CD14-positive monocyte (primary cell): Measurements from ENCODE around the gene BDH1. TPM values are rescaled to one million over a fixed set of nuclear protein-coding genes. Genes with fewer than 3 reads are reported as not detected.
A peak's percentile ranks its signal among the peaks of the same experiment; 100 is the strongest.

Experiments
- DNase-seq, 3 donors: peaks; one replicate each; pipeline ENCODE4 v3.0.0-alpha.2; 2011 to 2022
- H2AFZ ChIP-seq: 2 replicates; pipeline ENCODE4 v1.6.0; 2012; ENCODE audit warnings: mild to moderate bottlenecking, low read depth, low read length, inconsistent platforms; ENCODE audit not compliant: insufficient read depth, poor library complexity, severe bottlenecking
- H3K27ac ChIP-seq, 2 donors: 1 replicate in 1 of 2; 2 replicates in 1 of 2; pipeline ENCODE4 v1.5.1; 2012 to 2013; ENCODE audit warnings: low read length in 2 of 2, control low read depth in 1 of 2, inconsistent platforms in 1 of 2, low read depth in 1 of 2, mild to moderate bottlenecking in 1 of 2
- H3K27me3 ChIP-seq, 2 donors: one replicate each; pipeline versions ENCODE4 v1.6.0 to v1.6.1; 2011 to 2013; ENCODE audit warnings: low read length in 2 of 2; ENCODE audit not compliant: control insufficient read depth in 2 of 2, insufficient read depth in 2 of 2
- H3K36me3 ChIP-seq, 2 donors: replicated peaks in 1 of 2; 1 replicate in 1 of 2; 2 replicates in 1 of 2; pipeline versions ENCODE4 v1.5.1 to v1.6.1; 2012 to 2013; ENCODE audit warnings: low read length in 2 of 2, control low read depth in 1 of 2, inconsistent platforms in 1 of 2, mild to moderate bottlenecking in 1 of 2; ENCODE audit not compliant: insufficient read depth in 2 of 2, control insufficient read depth in 1 of 2
- H3K4me1 ChIP-seq, 2 donors: 1 replicate in 1 of 2; 2 replicates in 1 of 2; pipeline versions ENCODE4 v1.5.1 to v1.6.1; 2012 to 2013; ENCODE audit warnings: low read length in 2 of 2, control low read depth in 1 of 2, inconsistent platforms in 1 of 2, mild to moderate bottlenecking in 1 of 2, moderate library complexity in 1 of 2; ENCODE audit not compliant: insufficient read depth in 2 of 2, control insufficient read depth in 1 of 2
- H3K4me2 ChIP-seq: replicated peaks from 2 replicates; pipeline ENCODE3; 2012; ENCODE audit warnings: low read length, moderate library complexity, mild to moderate bottlenecking; ENCODE audit not compliant: poor library complexity, severe bottlenecking; ENCODE audit errors: extremely low read depth
- H3K4me3 ChIP-seq, 3 experiments: fragments of 200-600 bp in 1 of 3; sonication (generic) in 1 of 3; replicated peaks in 1 of 3; 1 replicate in 2 of 3; 2 replicates in 1 of 3; pipeline ENCODE4 v1.5.1; 2011 to 2013; ENCODE audit warnings: low read length in 3 of 3, mild to moderate bottlenecking in 3 of 3, control low read depth in 2 of 3, low read depth in 2 of 3, inconsistent platforms in 1 of 3, moderate library complexity in 1 of 3
- H3K79me2 ChIP-seq: 2 replicates; pipeline ENCODE4 v1.6.0; 2012; ENCODE audit warnings: mild to moderate bottlenecking, control low read depth, inconsistent platforms, low read length, moderate library complexity; ENCODE audit not compliant: insufficient read depth
- H3K9ac ChIP-seq: 2 replicates; pipeline ENCODE4 v1.6.0; 2017; ENCODE audit warnings: low read length, mild to moderate bottlenecking; ENCODE audit not compliant: insufficient read depth, poor library complexity, severe bottlenecking
- H3K9me3 ChIP-seq, 2 donors: replicated peaks in 1 of 2; 1 replicate in 1 of 2; 2 replicates in 1 of 2; pipeline versions ENCODE4 v1.5.1 to v1.6.1; 2012 to 2013; ENCODE audit warnings: low read length in 2 of 2, control low read depth in 1 of 2; ENCODE audit not compliant: control insufficient read depth in 1 of 2, insufficient read depth in 1 of 2
- H4K20me1 ChIP-seq: 2 replicates; pipeline ENCODE4 v1.6.0; 2012; ENCODE audit warnings: mild to moderate bottlenecking, low read length, control low read depth, moderate library complexity; ENCODE audit not compliant: insufficient read depth
- H3K27ac Mint-ChIP-seq, 7 donors: one replicate each; pipeline ENCODE4 v1.8.0; 2020; ENCODE audit warnings: mild to moderate bottlenecking in 7 of 7, mixed read lengths in 7 of 7, moderate library complexity in 6 of 7, inconsistent platforms in 2 of 7
- H3K27me3 Mint-ChIP-seq, 3 donors: one replicate each; pipeline ENCODE4 v1.8.0; 2021 to 2022; ENCODE audit warnings: low read depth in 3 of 3, mild to moderate bottlenecking in 3 of 3, mixed read lengths in 3 of 3, moderate library complexity in 3 of 3, inconsistent platforms in 1 of 3
- H3K36me3 Mint-ChIP-seq, 2 donors: one replicate each; pipeline ENCODE4 v1.8.0; 2020; ENCODE audit warnings: mixed read lengths in 2 of 2, inconsistent platforms in 1 of 2, mild to moderate bottlenecking in 1 of 2
- H3K4me1 Mint-ChIP-seq: one replicate; pipeline ENCODE4 v1.8.0; 2020; ENCODE audit warnings: mild to moderate bottlenecking, mixed read lengths
- H3K4me3 Mint-ChIP-seq, 2 donors: one replicate each; pipeline ENCODE4 v1.8.0; 2020; ENCODE audit warnings: mild to moderate bottlenecking in 2 of 2, mixed read lengths in 2 of 2, moderate library complexity in 1 of 2
- H3K9me3 Mint-ChIP-seq, 7 donors: one replicate each; pipeline ENCODE4 v1.8.0; 2020 to 2022; ENCODE audit warnings: mixed read lengths in 7 of 7, mild to moderate bottlenecking in 6 of 7, moderate library complexity in 6 of 7, inconsistent platforms in 2 of 7
- WGBS: methylation state at CpG from one replicate; pipeline ENCODE4 v1.1.5; 2013; ENCODE audit warnings: missing lambda C conversion rate; ENCODE audit not compliant: insufficient coverage; 5-methylcytosine and 5-hydroxymethylcytosine counted together
- intact Hi-C, 2 donors: fragments of 100-400 bp; cut with micrococcal nuclease; formaldehyde crosslinking; loops; one replicate each; pipeline versions ENCODE4 v1.15.0 to v1.15.1; 2023
- polyA plus RNA-seq, 3 donors: library from polyadenylated mRNA; depleted of rRNA in 1 of 3; unstranded in 2 of 3; stranded (reverse) in 1 of 3; fragments of 300-500 nt in 2 of 3; fragments of >200 nt in 1 of 3; fragmentation: Illumina TruSeq in 2 of 3; gene quantifications; 1 replicate in 2 of 3; 2 replicates in 1 of 3; pipeline ENCODE4 v1.2.3, GENCODE V29; 2012 to 2021
- TF ChIP-seq, protein P1 (sequence below): fragments of 200-600 bp; IDR thresholded peaks from one replicate; pipeline ENCODE4 v1.8.0; 2022; ENCODE audit warnings: antibody characterized with exemption, mild to moderate bottlenecking

The BDH1 gene
- polyA plus RNA-seq, 3 donors = 2.8 to 5.3 (median 5.2) TPM

DNA sequence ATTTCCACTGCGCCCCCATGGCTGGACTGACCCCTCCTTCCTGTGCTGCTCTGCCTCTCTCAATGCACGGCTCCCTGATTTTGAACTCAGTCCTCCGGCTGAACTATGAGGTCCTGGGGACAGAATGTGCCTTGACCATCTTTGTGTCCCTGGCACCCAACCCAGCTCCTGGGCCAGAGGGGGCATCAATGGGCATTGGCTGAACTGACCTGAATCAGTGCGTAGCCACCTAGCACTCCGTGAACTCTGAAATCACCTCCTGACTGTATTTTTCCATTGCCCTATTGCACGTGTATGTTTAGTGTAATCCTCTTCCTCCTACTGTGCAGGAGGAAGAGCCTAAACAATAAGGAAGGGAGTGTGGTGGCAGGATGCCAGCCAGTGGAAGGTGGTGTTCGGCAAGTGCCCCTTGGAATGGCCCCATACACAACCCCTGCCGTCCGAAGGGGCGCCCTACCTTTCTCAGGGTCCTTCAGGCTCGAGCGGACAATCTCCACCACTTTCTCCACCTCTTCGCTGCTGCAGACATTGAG is 33.5 kb downstream of the BDH1 start:
- H3K27ac Mint-ChIP-seq = peak overlapping the region in 5 of 7 donors; percentile 6 to 70 (median 18)
- Histone ChIP-seq H4K20me1 (no peaks in the 10 kb centered on the region), H3K9ac (no peak overlapping the region), H3K4me2 (no peak overlapping the region), H3K4me1 (no peaks in the 10 kb centered on the region), H2AFZ (no peak overlapping the region), H3K27me3 (no peaks in the 10 kb centered on the region), H3K4me3 (no peak overlapping the region), H3K27ac (no peak overlapping the region), H3K36me3 (peaks cover 15 to 49% of the 10 kb centered on the region in 2 donors), H3K79me2 (no peaks in the 10 kb centered on the region), H3K9me3 (no peaks in the 10 kb centered on the region)
- H3K4me3 Mint-ChIP-seq = no peak overlapping the region
- no peaks in the 10 kb centered on the region for H3K4me1 Mint-ChIP-seq
- intact Hi-C loops = no loop called here
- no peaks in the 10 kb centered on the region for H3K9me3 Mint-ChIP-seq
- DNase-seq = no peak
- no peaks in the 10 kb centered on the region for H3K27me3 Mint-ChIP-seq
- 89% methylated on average over 10 of the region's 13 CpGs for WGBS
- TF ChIP-seq, protein P1, sequence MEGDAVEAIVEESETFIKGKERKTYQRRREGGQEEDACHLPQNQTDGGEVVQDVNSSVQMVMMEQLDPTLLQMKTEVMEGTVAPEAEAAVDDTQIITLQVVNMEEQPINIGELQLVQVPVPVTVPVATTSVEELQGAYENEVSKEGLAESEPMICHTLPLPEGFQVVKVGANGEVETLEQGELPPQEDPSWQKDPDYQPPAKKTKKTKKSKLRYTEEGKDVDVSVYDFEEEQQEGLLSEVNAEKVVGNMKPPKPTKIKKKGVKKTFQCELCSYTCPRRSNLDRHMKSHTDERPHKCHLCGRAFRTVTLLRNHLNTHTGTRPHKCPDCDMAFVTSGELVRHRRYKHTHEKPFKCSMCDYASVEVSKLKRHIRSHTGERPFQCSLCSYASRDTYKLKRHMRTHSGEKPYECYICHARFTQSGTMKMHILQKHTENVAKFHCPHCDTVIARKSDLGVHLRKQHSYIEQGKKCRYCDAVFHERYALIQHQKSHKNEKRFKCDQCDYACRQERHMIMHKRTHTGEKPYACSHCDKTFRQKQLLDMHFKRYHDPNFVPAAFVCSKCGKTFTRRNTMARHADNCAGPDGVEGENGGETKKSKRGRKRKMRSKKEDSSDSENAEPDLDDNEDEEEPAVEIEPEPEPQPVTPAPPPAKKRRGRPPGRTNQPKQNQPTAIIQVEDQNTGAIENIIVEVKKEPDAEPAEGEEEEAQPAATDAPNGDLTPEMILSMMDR = no peak
- H3K36me3 Mint-ChIP-seq = peaks cover 45 to 48% of the 10 kb centered on the region in 2 donors

DNA sequence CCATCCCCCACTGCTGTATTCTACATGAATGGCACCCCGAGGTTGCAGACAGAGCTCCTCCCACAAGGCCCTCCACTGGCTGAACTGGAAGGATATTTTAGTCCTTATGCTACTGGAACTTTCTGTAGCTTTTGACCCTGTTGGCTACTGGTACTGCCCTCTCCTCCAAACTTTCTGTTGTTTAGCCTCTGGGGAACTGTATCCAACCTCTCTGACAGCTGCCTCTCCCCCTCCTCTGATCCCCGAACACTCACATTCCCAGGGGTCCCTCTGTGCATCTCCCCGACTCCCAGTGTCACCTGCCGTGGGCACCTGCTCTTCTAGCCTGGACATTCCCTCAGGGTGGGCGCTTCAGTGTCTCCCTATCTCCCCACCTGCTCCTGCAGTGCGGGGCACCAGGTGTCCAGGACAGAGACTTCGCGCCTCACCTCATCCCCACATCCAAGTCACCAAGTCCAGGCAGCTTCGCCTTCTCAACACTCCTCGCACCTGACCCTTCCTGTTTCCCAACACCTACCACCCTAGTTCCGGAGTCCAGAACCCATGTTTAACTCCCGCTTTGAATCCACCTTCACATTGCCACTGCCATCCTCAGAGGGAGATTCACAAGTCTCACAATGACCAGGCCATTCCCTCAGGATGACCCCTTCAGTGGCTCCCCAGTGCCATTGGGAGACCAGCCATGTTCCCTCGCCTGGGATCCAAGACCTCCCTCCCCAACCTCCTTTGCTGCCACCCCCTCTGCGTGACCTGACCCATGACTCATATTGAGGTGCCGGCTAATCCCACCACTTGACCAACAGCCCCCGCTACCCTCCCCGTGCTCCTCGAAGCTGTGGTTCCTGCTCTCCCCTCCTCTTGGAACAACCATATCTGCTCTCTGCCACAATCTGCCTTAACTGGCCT is 34.2 kb downstream of the BDH1 start:
- Histone ChIP-seq H3K9me3 (no peaks in the 10 kb centered on the region), H3K27me3 (no peaks in the 10 kb centered on the region), H3K27ac (no peak overlapping the region), H3K4me3 (no peak overlapping the region), H3K4me1 (peaks cover 0 to 4% of the 10 kb centered on the region in 2 donors), H4K20me1 (no peaks in the 10 kb centered on the region), H2AFZ (no peak overlapping the region), H3K79me2 (no peaks in the 10 kb centered on the region), H3K9ac (no peak overlapping the region), H3K4me2 (no peak overlapping the region), H3K36me3 (peaks cover 15 to 41% of the 10 kb centered on the region in 2 donors)
- Mint-ChIP-seq H3K4me3 (no peak overlapping the region), H3K4me1 (peaks cover 5% of the 10 kb centered on the region), H3K27ac (peak overlapping the region in 4 of 7 donors; percentile 8 to 51 (median 18)), H3K36me3 (peaks cover 40 to 42% of the 10 kb centered on the region in 2 donors), H3K27me3 (no peaks in the 10 kb centered on the region), H3K9me3 (no peaks in the 10 kb centered on the region)
- TF ChIP-seq, protein P1 = no peak
- intact Hi-C loops = no loop called here
- 91% methylated on average over 17 of the region's 18 CpGs for WGBS
- DNase-seq = no peak
